Upper lobe of right lung (tissue), 1 donor: ENCODE results near the gene RNASE11. TPM values are rescaled to one million over a fixed set of nuclear protein-coding genes. Genes with fewer than 3 reads are reported as not detected.
"Not testable (repeated sequence)": the region's sequence is repeated elsewhere in the genome, so short reads cannot be mapped to it uniquely, and the experiment has no call there.

Experiments used
- ATAC-seq: fragments of 200-7000 bp; cut with Tn5 transposase; one replicate; pipeline ENCODE4 v1.9.1; 2020; ENCODE audit warnings: mild to moderate bottlenecking, moderate library complexity
- DNase-seq: peaks from one replicate; pipeline ENCODE4 v3.0.0-alpha.2; 2020
- H3K27ac ChIP-seq: fragments of 200-600 bp; one replicate; pipeline ENCODE4 v1.8.0; 2022
- H3K27me3 ChIP-seq: fragments of 200-600 bp; one replicate; pipeline ENCODE4 v1.8.0; 2022; ENCODE audit warnings: mild to moderate bottlenecking
- H3K36me3 ChIP-seq: fragments of 200-600 bp; one replicate; pipeline ENCODE4 v1.8.0; 2022
- H3K4me1 ChIP-seq: fragments of 200-600 bp; one replicate; pipeline ENCODE4 v1.8.0; 2022
- H3K4me3 ChIP-seq: fragments of 200-600 bp; one replicate; pipeline ENCODE4 v1.8.0; 2022; ENCODE audit warnings: mild to moderate bottlenecking
- H3K9me3 ChIP-seq: fragments of 200-600 bp; one replicate; pipeline ENCODE4 v1.8.0; 2022
- intact Hi-C: fragments of 100-400 bp; cut with DNase I; formaldehyde crosslinking; loops from one replicate; pipeline ENCODE4 v1.11.0; 2022
- total RNA-seq: library from RNA; stranded (reverse); fragmentation: NEBNext Ultra II Directional; extraction: Animal tissue kit (Norgen Biotek cat#: 25700); gene quantifications from one replicate; pipeline ENCODE4 v1.2.1, GENCODE V29; 2021
- TF ChIP-seq, protein P1 (sequence below): fragments of 200-600 bp; IDR thresholded peaks from one replicate; pipeline ENCODE4 v1.8.0; 2022; ENCODE audit warnings: antibody characterized with exemption
- donor health status: DM: no; HTN: yes; CAD: no; lungs with severe emphysema.

RNASE11 gene
- total RNA-seq, 1 donor from 2014 or later, result not detected

DNA sequence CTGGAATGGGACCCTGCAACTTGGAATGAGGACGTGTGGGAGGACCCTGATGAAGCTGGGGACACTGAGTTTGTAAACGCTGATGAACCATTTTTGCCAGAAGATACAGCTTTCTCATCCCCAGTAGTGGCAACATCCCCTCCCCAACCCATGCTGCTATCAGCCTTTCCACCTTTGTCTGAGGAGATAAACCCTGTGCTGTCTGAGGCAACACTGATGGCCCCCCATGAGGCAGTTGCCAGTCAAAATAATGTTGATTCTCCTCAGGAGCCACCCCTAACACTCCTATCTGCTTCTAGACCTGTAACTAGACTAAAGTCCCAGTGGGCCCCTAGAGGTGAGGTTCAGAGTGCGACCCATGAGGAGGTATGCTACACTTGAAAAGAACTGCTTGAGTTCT lies 19.4 kb downstream of the RNASE11 start:
- DNase-seq (no peak), ATAC-seq (no peak)
- intact Hi-C loops, result no loop called here
- H3K4me3 ChIP-seq, result no peak overlapping the region
- no peaks in the 10 kb centered on the region for H3K36me3 ChIP-seq
- H3K27ac ChIP-seq, result no peak overlapping the region
- no peaks in the 10 kb centered on the region for H3K4me1 ChIP-seq
- peaks cover 7% of the 10 kb centered on the region for H3K9me3 ChIP-seq
- TF ChIP-seq, protein P1, sequence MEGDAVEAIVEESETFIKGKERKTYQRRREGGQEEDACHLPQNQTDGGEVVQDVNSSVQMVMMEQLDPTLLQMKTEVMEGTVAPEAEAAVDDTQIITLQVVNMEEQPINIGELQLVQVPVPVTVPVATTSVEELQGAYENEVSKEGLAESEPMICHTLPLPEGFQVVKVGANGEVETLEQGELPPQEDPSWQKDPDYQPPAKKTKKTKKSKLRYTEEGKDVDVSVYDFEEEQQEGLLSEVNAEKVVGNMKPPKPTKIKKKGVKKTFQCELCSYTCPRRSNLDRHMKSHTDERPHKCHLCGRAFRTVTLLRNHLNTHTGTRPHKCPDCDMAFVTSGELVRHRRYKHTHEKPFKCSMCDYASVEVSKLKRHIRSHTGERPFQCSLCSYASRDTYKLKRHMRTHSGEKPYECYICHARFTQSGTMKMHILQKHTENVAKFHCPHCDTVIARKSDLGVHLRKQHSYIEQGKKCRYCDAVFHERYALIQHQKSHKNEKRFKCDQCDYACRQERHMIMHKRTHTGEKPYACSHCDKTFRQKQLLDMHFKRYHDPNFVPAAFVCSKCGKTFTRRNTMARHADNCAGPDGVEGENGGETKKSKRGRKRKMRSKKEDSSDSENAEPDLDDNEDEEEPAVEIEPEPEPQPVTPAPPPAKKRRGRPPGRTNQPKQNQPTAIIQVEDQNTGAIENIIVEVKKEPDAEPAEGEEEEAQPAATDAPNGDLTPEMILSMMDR, result no peak
- no peaks in the 10 kb centered on the region for H3K27me3 ChIP-seq

DNA sequence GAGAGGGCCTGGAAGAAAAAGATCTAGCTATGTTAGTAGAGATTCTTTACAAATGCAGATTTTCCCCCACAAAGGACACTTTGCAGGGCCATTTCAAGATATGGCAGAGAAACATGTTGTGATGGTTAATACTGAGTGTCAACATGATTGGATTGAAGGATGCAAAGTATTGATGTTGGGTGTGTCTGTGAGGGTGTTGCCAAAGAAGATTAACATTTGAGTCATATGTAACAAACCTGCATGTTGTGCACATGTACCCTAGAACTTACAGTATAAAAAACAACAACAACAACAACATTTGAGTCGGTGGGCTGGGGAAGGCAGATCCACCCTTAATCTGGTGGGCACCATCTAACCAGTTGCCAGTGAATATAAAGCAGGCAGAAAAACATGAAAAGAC lies 20.6 kb downstream of the RNASE11 start:
- H3K4me1 ChIP-seq, H3K4me3 ChIP-seq, DNase-seq, intact Hi-C loops, H3K27me3 ChIP-seq, ATAC-seq, H3K9me3 ChIP-seq, H3K27ac ChIP-seq, H3K36me3 ChIP-seq: not testable (repeated sequence)

DNA sequence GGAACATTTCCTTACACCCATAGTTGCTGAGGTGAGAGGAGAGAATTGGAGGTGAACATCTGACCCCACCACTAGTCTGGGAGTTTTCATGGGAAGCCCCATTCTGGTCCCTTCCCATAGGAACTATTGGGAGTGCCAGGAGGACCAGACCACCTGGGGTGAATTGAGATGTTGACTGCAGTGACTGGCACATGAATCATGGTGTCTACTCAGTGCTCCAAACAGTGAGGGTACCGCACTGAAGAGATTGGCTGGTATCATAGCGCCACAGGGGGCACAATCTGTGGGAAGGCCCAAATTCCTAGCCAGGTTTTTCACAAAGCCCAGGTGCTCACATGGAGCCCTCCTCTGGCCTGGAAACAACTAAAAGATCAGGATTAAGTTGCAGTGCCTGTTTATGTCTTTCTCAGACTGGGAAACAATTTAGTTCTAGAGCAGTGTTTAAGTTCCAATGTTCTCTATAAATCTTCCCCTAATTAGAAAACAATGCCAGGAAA lies 23.3 kb downstream of the RNASE11 start:
- Histone ChIP-seq H3K27ac (no peak overlapping the region), H3K36me3 (no peaks in the 10 kb centered on the region), H3K27me3 (no peaks in the 10 kb centered on the region), H3K4me3 (no peak overlapping the region), H3K9me3 (peaks cover 7% of the 10 kb centered on the region), H3K4me1 (no peaks in the 10 kb centered on the region)
- ATAC-seq (no peak), DNase-seq (no peak)
- TF ChIP-seq, protein P1, result no peak
- intact Hi-C loops, result no loop called here

DNA sequence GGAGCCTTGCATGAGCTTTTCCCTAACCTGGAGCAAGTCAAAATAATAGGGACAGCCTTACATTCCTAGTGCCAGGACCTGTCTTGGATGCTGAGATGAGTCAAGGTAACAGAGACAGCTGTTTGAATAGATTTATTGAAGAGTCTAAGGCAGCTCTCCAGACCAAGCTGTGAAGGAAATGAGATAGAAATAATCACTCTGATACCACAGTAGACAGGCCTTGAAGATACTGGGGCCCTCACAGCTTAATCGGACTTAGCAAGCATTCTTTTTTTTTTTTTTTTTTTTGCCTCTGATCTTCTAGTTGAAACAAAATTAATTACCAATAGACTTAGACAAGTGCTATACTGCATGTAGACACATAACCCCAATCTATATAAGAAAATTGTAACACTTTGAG lies 23.8 kb downstream of the RNASE11 start:
- no peak overlapping the region for H3K27ac ChIP-seq
- TF ChIP-seq, protein P1, result no peak
- H3K4me3 ChIP-seq, result no peak overlapping the region
- no peak for DNase-seq
- no peaks in the 10 kb centered on the region for H3K27me3 ChIP-seq
- no peak for ATAC-seq
- intact Hi-C loops, result no loop called here
- H3K36me3 ChIP-seq, result no peaks in the 10 kb centered on the region
- H3K4me1 ChIP-seq, result no peaks in the 10 kb centered on the region
- peaks cover 2% of the 10 kb centered on the region for H3K9me3 ChIP-seq

DNA sequence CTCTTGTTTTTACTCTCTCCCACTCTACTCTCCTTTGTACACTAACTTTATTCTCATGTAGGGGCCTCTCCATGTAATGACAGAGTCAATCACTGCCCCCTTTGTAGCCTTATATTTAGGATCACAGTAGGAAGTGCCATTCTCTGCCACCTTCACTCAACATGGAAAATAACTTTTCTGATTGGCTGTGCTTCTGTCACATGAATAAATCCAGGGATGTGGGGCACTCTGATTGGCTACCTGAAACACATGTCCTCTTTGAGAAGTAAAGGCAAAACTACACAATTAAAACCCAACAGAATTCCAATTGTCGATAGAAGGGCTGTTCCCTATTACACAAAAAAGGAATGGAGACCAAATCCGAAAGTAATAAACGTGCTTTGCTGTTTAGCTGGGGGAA lies 26.8 kb downstream of the RNASE11 start, which contains the start of gene RNASE9:
Gene RNASE9 (minus strand): TSS at position 87 of the 400 bp plus-strand sequence.
- no peak for ATAC-seq
- no peak within 1 kb of the TSS for H3K27ac ChIP-seq
- no peak for DNase-seq
- H3K27me3 ChIP-seq, result no peaks in the 10 kb centered on the region
- TF ChIP-seq, protein P1, result no peak
- no peaks in the 10 kb centered on the region for H3K9me3 ChIP-seq
- peaks cover 12% of the 10 kb centered on the region for H3K4me1 ChIP-seq
- H3K36me3 ChIP-seq, result no peaks in the 10 kb centered on the region
- no peak within 1 kb of the TSS for H3K4me3 ChIP-seq
- intact Hi-C loops, result no loop called here

DNA sequence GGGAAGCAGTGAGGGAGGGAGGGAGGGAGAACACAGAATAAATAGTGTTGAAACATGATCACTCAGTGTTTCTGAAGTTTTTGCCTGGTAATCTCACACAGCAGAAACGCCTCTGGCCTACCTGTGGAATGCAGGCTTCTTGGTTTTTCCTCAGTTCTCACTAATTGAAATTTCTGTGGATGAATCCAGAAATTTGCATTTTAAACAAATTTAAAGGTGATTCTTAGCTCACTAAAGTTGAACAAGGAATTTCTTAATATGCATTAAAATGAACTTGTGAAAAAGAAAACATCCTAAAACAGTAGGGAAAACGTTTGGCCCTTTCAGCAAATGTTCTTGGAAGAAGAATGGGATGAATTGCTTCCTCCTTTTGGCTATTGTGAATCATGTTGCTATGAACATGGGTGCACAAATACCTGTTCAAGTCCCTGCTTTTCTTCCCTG lies 28.3 kb downstream of the RNASE11 start:
- no peak overlapping the region for H3K4me3 ChIP-seq
- H3K27me3 ChIP-seq, result peaks cover 5% of the 10 kb centered on the region
- no peaks in the 10 kb centered on the region for H3K36me3 ChIP-seq
- ATAC-seq, result no peak
- H3K4me1 ChIP-seq, result peaks cover 12% of the 10 kb centered on the region
- no peak overlapping the region for H3K27ac ChIP-seq
- TF ChIP-seq, protein P1, result no peak
- no peak for DNase-seq
- intact Hi-C loops, result no loop called here
- H3K9me3 ChIP-seq, result no peaks in the 10 kb centered on the region
